VCaP (cell line): Measurements from ENCODE around the gene PGAP6.
A peak's percentile ranks its signal among the peaks of the same experiment; 100 is the strongest.

ENCODE experiments used
- H3K27ac ChIP-seq: fragments of 450-650 bp; 2 replicates; pipeline ENCODE4 v1.5.1; 2017
- TF ChIP-seq, protein P1 (sequence below): fragments of 450-650 bp; conservative IDR thresholded peaks from 2 replicates; pipeline ENCODE4 v1.5.1; 2017; ENCODE audit warnings: mild to moderate bottlenecking, moderate library complexity

Gene PGAP6

DNA sequence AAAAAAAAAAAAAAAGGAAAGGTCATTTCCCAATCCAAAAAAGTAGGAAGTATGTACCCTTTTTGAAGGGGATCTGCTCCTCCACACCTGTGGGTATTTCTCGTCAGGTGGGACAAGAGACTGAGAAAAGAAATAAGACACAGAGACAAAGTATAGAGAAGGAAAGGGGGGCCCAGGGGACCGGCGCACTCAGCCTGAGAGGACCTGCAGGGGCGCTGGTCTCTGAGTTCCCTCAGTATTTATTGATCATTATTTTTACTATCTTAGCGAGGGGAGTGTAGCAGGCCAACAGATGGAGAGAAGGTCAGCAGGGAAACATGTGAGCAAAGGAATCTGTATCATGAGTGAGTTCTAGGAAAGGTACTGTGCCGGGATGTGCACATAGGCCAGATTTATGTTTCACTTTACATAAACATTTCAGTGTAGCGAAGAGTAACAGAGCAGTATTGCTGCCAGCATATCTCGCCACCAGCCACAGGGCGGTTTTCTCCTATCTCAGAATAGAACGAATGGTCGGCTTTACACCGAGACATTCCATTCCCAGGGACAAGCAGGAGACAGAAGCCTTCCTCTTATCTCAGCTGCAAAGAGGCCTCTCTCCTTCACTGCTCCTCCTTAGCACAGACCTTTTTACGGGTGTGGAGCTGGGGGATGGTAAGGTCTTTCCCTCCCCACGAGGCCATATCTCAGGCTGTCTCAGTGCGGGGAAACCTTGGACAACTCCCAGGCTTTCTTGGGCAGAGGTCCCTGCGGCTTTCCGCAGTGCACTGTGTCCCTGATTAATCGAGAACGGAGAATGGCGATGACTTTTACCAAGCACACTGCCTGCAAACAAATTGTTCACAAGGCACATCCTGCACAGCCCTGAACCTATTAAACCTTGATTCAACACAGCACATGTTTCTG is 6.2 kb upstream of the PGAP6 start:
- TF ChIP-seq, protein P1, sequence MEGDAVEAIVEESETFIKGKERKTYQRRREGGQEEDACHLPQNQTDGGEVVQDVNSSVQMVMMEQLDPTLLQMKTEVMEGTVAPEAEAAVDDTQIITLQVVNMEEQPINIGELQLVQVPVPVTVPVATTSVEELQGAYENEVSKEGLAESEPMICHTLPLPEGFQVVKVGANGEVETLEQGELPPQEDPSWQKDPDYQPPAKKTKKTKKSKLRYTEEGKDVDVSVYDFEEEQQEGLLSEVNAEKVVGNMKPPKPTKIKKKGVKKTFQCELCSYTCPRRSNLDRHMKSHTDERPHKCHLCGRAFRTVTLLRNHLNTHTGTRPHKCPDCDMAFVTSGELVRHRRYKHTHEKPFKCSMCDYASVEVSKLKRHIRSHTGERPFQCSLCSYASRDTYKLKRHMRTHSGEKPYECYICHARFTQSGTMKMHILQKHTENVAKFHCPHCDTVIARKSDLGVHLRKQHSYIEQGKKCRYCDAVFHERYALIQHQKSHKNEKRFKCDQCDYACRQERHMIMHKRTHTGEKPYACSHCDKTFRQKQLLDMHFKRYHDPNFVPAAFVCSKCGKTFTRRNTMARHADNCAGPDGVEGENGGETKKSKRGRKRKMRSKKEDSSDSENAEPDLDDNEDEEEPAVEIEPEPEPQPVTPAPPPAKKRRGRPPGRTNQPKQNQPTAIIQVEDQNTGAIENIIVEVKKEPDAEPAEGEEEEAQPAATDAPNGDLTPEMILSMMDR: peak; percentile 28; the same call in 1 of the 2 replicates
- peak overlapping the region; percentile 90 for H3K27ac ChIP-seq

- H3K27ac ChIP-seq: peak overlapping the region; percentile 90
- TF ChIP-seq, protein P1: 0 out of 2 replicates have a peak, but pooled peaks have one; percentile 11
Observed at GRCh38 chr16:386641-387156, 4.9 kb upstream of the PGAP6 start.

DNA sequence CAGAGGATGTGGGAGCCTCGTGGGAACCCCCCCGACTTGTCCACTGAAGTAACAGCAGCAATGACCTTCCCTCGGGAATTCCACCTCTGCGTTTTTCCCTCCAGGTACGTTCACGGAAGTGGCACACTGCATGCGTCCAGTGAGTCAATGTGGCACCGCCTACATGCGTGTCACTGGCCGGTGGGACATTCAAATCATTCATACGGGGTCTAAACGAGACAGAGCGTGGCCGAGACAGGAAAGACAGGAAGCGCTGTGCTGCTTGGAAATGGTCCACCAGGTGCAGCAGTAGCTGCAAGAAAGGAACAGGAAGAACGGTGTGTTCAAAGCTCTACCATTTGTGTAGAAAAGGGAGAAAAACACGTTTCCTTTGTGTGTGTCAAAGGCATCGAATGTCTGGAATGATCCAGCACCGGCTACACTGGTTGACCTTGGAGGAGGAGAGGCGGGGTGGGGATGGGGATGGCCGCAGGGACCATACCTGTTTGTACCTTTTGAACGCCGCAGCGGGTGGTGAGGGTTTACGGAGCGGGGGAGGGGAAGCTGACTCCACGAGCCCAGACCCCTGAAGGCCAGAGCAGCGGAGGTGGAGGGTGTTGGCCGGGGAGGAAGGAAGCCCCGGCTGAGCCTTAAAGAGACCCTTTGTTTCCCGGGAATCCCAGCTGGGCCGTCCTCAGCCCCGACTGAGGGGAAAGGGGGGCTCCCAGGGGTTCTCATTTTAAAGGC is 1.7 kb upstream of the PGAP6 start:
- TF ChIP-seq, protein P1: no peak
- H3K27ac ChIP-seq: peak overlapping the region; percentile 89

GRCh38 chr16:381012-381788 is 578 bp downstream of the PGAP6 start:
- TF ChIP-seq, protein P1: no peak
- peak overlapping the region; percentile 89 for H3K27ac ChIP-seq

GRCh38 chr16:380762-381011 is 1.1 kb downstream of the PGAP6 start:
- peak overlapping the region; percentile 89 for H3K27ac ChIP-seq

GRCh38 chr16:379961-380761 is 1.6 kb downstream of the PGAP6 start:
- TF ChIP-seq, protein P1: no peak
- peak overlapping the region; percentile 89 for H3K27ac ChIP-seq

More at GRCh38 chr16:380762-381011, 1.1 kb downstream of the PGAP6 start:
- TF ChIP-seq, protein P1: no peak
